ENCODE measurements around the gene MED31.
"Not testable (repeated sequence)": the region's sequence is repeated elsewhere in the genome, so short reads cannot be mapped to it uniquely, and the experiment has no call there.

The MED31 gene

DNA sequence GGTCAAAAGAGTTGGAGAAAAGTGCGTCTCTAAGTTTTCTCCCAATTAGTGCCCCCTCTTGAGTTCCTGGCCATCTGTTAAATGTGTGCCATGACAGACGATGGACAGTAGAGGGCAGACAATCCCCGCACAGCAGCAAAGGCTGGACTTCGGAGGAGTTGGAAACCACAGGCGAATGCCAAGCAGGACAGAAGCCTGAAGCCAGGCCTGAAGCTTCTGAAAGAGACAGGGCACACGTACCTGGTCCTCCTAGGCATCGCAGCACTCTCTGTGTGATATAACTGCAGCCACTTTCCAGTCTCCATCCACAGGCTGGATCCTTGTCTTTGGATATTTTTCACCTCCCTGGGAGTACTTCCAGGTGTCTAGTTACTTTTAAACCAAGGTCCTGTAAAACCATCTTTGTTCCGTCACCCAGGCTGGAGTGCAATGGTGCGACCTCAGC is 14.7 kb upstream of the MED31 start:
- H3K4me3 Mint-ChIP-seq: no peak overlapping the region
- no peaks in the 10 kb centered on the region for H3K36me3 Mint-ChIP-seq (ENCODE audit: low read depth)
- TF ChIP-seq, protein P1, sequence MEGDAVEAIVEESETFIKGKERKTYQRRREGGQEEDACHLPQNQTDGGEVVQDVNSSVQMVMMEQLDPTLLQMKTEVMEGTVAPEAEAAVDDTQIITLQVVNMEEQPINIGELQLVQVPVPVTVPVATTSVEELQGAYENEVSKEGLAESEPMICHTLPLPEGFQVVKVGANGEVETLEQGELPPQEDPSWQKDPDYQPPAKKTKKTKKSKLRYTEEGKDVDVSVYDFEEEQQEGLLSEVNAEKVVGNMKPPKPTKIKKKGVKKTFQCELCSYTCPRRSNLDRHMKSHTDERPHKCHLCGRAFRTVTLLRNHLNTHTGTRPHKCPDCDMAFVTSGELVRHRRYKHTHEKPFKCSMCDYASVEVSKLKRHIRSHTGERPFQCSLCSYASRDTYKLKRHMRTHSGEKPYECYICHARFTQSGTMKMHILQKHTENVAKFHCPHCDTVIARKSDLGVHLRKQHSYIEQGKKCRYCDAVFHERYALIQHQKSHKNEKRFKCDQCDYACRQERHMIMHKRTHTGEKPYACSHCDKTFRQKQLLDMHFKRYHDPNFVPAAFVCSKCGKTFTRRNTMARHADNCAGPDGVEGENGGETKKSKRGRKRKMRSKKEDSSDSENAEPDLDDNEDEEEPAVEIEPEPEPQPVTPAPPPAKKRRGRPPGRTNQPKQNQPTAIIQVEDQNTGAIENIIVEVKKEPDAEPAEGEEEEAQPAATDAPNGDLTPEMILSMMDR (IDR thresholded peaks at IDR 0.05; ENCODE audit: unreplicated experiment in 3 of 3): peak; percentile 82 to 86 (median 85)
- H3K27ac Mint-ChIP-seq: no peak overlapping the region
- H3K27me3 Mint-ChIP-seq (ENCODE audit: low read depth): peaks cover 41% of the 10 kb centered on the region
- H3K9me3 Mint-ChIP-seq: no peaks in the 10 kb centered on the region
- H3K4me1 Mint-ChIP-seq: no peaks in the 10 kb centered on the region

DNA sequence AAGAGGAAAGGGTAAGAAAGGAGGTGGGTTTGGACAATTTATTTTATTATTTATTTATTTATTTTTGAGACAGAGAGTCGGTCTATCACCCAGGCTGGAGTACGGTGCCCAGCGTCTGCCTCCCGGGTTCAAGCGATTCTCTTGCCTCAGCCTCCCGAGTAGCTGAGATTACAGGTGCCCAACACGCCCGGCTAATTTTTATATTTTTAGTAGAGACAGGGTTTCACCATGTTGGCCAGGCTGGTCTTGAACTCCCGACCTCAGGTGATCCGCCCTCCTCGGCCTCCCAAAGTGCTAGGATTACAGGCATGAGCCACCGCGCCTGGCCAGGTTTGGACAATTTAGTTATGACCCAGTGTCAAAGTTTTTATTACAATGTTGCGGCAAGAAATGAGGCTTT is 11.8 kb upstream of the MED31 start:
- H3K4me1 Mint-ChIP-seq; H3K36me3 Mint-ChIP-seq (ENCODE audit: low read depth); H3K9me3 Mint-ChIP-seq; H3K4me3 Mint-ChIP-seq; H3K27ac Mint-ChIP-seq: not testable (repeated sequence)
- H3K27me3 Mint-ChIP-seq (ENCODE audit: low read depth): peaks cover 55% of the 10 kb centered on the region

DNA sequence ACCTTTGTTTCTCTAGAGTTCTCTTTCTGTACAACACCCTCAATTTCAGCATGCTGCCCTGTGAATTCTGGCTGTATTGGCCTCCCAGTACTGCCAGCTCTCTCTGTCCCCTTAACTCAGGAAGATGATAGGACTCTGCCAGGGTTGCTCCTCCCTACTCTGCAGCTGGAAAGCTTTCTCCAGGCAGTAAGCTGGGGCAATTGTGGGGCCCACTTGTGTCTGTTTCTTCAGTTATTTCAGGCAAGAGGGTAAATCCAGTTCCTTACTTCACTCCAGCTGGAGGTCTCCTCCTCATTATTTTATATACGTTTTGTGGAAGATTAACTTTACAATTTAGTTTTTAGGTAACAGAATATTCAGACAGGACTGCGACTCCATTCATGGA is 10.1 kb upstream of the MED31 start:
- Mint-ChIP-seq H3K9me3 (no peaks in the 10 kb centered on the region), H3K4me3 (no peak overlapping the region), H3K4me1 (no peaks in the 10 kb centered on the region), H3K27me3 (ENCODE audit: low read depth) (peaks cover 54% of the 10 kb centered on the region), H3K36me3 (ENCODE audit: low read depth) (no peaks in the 10 kb centered on the region), H3K27ac (no peak overlapping the region)
- TF ChIP-seq, protein P1 (IDR thresholded peaks at IDR 0.05; ENCODE audit: unreplicated experiment in 3 of 3): no peak

DNA sequence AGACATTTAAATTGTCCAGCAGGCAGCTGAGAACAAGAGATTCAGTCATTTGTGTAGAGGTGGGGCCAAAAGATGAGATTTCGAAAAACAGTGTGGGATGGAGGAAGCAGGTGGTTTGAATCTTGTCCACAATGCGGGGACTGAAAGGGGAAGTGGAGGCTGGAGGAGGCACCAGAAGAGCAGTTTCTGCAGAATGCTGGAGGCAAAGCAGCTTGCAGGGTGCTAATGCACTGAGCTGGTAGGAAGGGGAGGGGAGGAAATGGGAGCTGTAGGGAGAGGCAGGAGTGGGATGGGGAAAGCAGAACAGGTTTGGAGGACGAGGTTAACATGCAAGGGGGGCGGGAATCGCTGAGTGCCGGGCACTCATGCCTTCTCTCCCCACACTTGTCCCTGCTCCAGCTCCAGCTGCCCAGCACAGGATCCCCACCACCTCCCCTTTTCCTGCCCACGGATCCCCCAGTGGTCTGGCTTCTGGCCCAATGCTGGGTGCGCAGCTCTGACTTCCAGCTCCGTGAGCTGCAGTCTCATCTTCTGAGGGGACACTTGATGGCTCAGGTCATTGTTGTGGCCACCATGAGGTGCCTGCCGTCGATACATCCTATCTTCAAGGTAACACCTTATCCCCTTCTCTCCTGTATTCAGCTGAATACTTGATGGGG is 9.5 kb upstream of the MED31 start:
- Mint-ChIP-seq H3K4me3 (no peak overlapping the region), H3K9me3 (no peaks in the 10 kb centered on the region), H3K4me1 (peaks cover 4% of the 10 kb centered on the region), H3K27ac (no peak overlapping the region), H3K27me3 (ENCODE audit: low read depth) (peaks cover 56% of the 10 kb centered on the region), H3K36me3 (ENCODE audit: low read depth) (no peaks in the 10 kb centered on the region)
- TF ChIP-seq, protein P1 (IDR thresholded peaks at IDR 0.05; ENCODE audit: unreplicated experiment in 3 of 3): no peak

DNA sequence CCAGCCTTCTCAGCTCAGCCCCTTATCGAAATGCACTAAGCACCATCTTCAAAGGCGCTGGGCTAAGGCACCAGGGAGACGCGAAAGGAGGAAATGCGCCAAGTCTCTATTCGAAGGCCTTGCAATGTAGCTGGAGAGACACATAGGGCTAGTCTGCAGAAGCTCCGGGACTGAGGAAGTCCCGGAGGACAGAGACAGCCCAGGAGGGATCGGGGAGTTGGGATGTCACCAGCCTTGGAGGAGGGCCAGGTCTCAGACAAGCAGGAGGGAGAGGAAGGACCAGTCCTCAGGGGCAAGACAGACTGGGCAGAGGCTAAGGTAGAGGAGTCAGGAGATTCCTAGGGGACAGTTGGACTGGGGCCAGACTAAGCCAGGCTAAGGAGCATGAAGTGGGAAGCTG is 8.7 kb upstream of the MED31 start:
- Mint-ChIP-seq H3K4me1 (peaks cover 10% of the 10 kb centered on the region), H3K4me3 (peak overlapping the region in 2 of 3 experiments; percentile 8 to 46), H3K27me3 (ENCODE audit: low read depth) (peaks cover 62% of the 10 kb centered on the region), H3K9me3 (no peaks in the 10 kb centered on the region), H3K36me3 (ENCODE audit: low read depth) (no peaks in the 10 kb centered on the region), H3K27ac (no peak overlapping the region)
- TF ChIP-seq, protein P1 (IDR thresholded peaks at IDR 0.05; ENCODE audit: unreplicated experiment in 3 of 3): no peak

DNA sequence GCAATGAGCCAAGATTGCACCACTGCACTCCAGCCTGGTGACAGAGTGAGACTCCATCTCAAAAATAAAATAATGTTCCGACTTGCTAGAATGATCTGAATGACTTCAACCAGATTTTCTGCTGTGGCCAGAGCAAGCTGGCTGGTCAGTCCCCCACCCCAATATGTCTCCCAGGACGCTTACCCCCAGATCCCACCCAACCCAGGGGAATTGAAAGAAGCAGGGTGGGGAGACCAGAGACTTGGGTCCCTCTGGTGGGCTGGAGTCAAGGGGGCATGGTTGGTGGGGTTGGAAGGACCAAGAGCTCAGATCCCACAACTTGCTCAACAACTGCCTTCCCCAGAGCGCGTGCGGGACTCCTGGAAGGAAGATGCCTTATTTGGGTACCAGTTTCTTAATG is 7.0 kb upstream of the MED31 start:
- H3K27ac Mint-ChIP-seq; H3K9me3 Mint-ChIP-seq; H3K36me3 Mint-ChIP-seq (ENCODE audit: low read depth): not testable (repeated sequence)
- H3K27me3 Mint-ChIP-seq (ENCODE audit: low read depth): peaks cover 79% of the 10 kb centered on the region
- H3K4me1 Mint-ChIP-seq: peaks cover 24% of the 10 kb centered on the region
- H3K4me3 Mint-ChIP-seq: peak overlapping the region in 1 of 3 experiments; percentile 11

DNA sequence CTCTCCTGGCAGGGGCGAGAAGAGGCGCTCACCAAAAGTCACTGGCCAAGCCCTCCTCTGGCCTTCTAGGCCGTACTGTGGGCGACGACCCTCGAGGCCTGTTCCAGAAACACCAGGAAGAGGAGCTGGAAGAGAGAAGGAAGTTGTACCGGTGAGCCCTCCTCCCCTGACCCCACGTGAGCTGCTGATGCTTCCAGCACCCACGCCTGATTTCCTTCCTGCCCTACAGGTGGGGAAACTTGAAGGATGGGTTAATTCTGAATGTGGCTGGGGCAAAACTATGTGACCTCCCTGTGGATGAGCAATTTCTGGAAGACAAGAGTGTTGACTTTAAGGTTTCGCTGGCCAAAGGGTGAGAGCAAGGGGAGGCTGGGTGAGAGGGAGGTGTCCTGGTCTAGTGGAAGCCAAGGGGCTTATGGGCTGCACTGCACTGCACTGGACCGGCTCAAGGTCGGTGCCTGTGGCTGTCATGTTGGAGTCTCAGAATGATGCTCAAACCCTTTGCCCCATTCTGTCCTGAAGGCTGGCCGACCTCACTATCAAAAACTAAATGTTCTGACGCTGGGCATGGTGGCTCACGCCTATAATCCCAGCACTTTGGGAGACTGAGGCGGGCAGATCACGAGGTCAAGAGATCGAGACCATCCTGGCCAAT is 6.4 kb upstream of the MED31 start:
- peaks cover 83% of the 10 kb centered on the region for H3K27me3 Mint-ChIP-seq (ENCODE audit: low read depth)
- peaks cover 30% of the 10 kb centered on the region for H3K4me1 Mint-ChIP-seq
- no peaks in the 10 kb centered on the region for H3K36me3 Mint-ChIP-seq (ENCODE audit: low read depth)
- TF ChIP-seq, protein P1 (IDR thresholded peaks at IDR 0.05; ENCODE audit: unreplicated experiment in 3 of 3): no peak
- no peaks in the 10 kb centered on the region for H3K9me3 Mint-ChIP-seq
- H3K4me3 Mint-ChIP-seq: peak overlapping the region; percentile 36 to 69 (median 62)
- H3K27ac Mint-ChIP-seq: no peak overlapping the region

DNA sequence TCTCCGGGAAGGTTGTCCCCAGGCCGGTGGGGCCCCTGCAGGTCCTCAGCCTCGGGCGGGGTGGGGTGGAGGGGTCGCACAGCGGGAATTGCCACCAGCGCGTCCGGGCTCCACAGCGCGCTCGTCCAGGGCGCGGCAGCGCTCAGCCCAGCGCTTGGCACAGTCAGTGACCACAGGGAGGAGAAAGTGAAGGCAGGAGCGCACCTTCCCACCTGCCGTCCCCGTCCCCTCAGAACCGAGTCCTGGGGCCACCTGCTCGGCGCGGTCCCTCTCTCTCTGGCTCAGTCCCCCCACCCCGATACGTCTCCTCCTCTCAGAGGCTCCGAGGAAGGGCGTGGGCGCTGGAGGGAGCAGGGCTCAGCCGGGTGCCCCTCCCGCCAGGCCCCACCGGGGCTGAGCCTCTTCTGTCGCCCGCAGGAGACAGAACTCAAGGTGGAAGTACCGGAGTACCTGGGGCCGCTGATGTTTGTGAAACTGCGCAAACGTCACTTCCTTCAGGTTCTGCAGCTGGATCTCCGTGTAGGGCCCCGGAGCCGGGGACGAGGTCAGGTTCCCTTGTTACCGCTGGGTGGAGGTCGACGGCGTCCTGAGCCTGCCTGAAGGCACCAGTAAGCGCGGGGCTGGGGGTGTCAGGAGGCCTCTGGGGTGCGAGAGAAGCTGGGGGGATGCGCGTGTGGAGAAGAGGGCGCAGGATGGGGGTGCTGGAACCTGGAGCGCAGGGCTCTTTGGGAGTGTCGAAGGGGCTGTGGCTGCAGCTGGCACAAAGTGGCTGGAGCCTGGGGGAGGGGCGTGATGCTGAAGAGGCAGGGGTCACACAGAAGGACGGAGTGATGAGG is 5.6 kb upstream of the MED31 start:
- not testable (repeated sequence) for H3K27ac Mint-ChIP-seq; H3K9me3 Mint-ChIP-seq; H3K36me3 Mint-ChIP-seq (ENCODE audit: low read depth)
- H3K4me3 Mint-ChIP-seq: peak overlapping the region in 2 of 3 experiments; percentile 62 to 69
- H3K4me1 Mint-ChIP-seq: peaks cover 35% of the 10 kb centered on the region
- peaks cover 83% of the 10 kb centered on the region for H3K27me3 Mint-ChIP-seq (ENCODE audit: low read depth)

DNA sequence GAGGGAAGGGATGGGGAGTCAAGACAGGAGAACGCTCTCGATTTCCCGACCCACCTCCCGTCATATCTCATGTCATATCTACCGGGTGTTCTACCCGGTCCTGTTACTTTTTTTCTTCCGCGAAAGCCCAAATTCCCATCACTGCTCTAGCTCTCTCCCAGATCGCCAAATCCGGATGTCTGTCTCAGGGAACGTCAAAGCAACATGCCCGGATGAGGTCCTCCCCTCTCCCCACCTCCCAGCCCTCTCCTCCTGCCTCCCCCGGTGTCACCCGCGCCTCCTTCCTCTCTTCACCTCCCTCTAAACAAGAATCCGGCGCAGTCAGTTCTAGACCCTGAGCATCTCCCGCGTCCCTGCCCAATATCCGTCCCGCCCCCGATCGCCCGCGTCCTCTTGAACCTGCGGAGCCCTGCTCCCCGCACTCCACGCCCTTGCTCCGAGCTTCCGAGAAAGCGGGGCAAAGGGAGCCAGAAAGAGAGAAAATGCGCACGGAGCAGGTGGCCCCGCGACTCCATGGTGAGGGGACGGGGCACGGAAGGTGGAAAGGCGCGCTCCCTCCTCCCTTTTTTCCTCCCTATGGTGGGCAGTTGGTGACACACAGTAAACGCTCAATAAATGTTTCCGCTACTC is 4.4 kb upstream of the MED31 start:
- not testable (repeated sequence) for H3K27ac Mint-ChIP-seq; H3K9me3 Mint-ChIP-seq; H3K36me3 Mint-ChIP-seq (ENCODE audit: low read depth)
- Mint-ChIP-seq H3K4me1 (peaks cover 40% of the 10 kb centered on the region), H3K4me3 (peak overlapping the region; percentile 79 to 83 (median 79)), H3K27me3 (ENCODE audit: low read depth) (peaks cover 74% of the 10 kb centered on the region)
